ENCODE results near the gene ANTXR2.

The ANTXR2 gene

DNA sequence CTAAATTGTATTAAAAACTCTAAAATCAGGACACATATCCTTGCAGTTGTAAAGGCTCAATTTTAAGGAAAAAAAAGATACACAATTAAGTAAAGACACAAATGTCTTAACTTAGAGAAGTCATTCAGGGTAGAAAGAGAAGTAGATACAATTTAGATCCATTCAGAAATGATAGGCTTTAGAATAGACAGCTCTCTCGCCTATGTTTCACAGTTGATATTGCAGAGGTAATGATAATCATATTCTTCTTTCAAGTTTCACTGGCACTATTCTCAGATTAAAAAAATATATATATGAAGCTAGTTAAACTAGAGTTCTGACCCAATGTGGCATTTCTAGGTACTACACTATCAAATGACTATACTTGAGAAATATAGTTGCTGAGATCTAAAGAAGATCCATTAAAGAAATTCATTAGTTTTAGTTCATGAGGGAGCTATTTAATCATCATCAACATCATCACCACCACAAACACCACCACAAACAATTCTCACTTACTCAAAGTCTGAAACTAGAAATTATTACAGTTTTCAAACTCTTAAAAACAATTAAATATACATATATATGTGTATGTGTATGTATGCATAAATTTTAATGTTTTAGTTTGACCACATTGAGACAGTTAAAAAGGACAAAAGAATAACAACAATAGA lies 93.1 kb downstream of the ANTXR2 start:
- no peak for DNase-seq

DNA sequence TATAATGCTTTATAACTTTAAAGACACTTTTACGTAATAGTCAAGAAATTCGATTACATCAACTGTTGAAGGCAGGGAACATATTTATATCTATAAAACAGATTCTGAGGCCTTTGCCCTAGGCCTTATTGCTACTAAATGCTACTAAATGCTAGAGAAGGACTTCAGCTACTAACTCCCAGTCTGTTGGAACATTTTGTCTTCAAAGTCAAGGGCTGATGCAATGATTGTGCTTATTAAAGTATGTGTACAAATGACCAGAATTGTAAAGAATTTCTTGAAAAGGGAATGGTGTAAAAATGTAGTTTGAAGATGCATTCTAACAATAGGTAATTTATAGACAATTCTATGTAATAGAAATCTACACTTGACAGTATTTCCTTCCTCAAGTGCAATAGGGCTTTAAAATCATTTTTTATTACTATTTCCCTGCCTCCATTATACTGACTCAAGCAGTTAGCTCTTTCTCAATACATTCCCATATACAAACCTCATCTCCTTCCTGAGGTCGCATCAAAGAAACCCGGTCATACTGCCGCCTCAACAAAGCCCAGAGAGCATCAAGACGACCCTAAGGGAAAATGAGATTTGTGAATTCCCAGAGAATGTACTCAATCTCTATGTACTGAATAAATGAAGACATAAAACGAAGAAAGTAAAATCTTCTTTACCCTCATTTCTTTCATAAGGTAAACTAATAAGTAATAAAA lies 95.7 kb downstream of the ANTXR2 start:
- no peak for DNase-seq

DNA sequence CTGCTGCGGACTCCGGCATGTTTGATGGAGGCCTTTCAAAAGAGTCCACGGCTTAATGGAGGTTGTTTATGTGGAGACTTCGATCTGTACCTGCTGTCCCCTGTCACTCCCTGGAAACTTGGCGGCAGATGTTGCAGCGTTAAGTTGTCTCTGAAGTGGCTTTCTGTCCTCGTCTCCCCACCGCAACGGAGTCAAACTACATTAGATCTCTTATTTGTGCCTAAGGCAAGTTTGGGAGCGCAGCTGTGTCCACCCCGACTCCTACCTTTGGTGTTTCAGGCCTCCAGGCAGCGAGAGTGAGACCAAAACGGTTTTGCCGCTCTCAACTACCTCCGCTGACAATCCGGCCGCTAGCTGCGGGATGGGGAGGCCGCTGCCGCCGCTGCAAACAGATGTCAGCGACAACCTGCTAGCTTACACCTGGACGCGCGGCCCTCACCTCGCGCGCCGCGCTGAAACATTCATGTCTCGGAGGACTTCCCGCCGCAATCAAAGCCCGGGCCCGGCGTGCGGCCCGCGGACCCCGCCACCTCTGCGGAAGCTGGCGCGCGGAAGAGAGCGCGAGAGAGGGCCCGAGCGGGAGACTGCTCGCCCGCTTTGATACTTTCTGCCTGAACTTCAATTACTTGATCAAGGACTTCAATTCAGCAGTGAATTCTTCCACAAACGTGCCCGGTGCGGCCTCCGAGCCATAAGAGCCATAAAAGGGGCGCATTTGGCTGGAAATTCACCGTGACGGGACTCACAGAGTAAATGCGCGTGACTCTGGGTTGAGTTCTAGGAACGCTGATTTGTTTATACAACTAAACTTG lies 108.4 kb downstream of the ANTXR2 start:
- no peak for DNase-seq

DNA sequence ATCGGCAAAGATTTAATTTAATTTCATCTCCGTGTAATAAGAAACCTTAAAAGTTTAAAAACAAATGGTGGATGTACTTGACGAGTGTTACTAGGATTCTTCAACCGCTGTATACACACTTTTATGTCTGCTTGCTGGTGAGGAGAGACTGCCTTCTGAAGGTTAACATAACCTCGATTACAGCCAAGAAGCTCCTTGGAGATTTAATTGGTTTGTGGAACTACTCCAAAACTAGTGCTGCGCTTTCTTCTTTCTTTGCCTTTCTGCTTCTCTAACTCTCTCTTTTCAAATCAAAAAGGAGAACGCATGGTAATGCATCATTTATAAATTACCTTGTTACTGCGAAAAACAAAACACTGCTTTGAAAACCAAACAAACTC lies 109.0 kb downstream of the ANTXR2 start:
- DNase-seq, result no peak

DNA sequence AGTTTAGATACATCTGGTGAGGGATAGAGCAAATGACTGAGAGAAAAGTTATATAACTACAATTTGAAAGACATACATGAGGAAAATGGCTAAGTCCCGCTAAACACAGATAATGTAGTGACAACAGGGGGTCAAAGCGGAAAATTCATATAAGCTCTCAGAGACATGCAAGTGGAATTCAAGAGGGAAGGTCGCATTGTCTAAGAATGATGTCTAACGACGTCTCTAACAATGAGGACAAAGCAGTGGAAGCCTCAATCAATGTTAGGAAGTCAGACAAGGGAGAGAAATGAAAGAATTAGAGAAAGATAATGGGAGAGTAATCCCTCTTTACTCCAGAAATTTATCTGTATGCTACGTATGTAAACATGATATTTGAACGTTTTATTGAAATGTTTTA lies 113.4 kb downstream of the ANTXR2 start:
- DNase-seq, result no peak

DNA sequence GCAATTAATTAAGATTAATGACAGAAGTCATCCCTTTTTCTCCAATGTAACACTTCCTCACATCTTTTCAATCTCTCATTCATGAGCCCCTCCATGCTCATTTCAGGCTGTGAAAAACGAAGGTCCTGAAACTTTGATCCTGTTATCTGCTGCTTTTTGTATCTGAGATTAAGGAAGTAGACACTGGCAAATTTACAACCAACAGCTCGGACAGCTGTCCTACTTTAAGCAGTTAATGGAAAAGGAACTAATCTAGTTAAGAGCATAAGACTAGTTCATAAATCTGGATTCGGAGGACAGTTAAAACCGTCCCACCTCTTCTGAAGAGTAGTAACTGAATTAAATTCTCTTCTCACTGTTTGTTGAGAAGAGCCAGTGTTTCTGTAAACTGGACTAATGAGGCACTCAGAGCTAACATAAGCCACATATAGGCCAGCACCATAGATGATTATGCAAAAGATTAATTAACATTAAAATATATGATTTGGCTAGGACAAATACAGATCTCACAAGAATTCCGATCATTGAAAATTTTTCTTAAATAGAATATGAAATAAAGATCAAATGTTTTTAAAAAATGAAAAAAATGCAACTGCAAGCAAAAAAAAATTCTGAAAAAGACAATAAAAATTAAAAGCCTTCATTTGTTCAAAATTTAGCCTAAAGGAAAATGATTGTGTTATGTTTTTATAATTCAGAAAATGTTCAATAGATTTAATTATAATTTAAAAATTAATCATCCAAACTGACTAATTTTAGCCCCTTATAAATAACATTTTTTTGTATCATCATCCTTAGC lies 114.4 kb downstream of the ANTXR2 start:
- DNase-seq, result no peak

DNA sequence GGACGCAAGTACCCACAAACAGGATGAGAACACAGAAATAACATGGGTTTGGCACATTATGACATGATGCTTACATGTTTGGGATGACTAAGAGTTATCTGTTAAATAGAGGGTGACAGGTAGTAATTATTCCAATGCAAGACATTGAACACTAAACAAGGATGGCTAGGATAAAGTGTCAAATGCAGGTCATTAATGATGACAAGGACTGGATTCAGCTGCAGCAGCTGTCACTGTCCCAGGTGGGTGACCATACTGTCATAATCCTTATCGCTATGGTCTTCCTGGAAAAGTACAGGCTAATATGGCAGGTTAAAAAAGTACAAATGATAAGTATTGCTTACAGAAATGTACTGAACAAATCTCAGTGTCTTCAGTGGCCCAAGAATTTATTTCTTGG lies 123.9 kb downstream of the ANTXR2 start:
- no peak for DNase-seq

DNA sequence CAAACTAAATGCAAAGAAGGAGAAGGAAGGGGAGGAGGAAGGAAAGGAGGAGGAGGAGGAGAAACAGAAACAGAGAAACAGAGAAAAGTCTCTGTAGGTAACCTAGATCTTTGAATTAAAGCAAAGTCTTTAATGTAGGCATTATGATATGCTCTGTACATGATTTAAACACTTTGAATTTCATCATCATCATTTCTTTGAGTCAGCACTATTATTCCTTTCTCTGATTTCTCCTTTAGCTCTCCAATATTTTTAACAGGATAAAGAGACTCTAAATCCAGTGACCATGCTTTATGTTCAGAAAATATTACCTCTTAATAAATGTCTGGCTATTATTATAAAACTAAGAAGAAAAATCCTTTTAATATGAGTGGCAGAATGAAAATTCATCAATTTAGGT lies 124.3 kb downstream of the ANTXR2 start:
- DNase-seq, result no peak

DNA sequence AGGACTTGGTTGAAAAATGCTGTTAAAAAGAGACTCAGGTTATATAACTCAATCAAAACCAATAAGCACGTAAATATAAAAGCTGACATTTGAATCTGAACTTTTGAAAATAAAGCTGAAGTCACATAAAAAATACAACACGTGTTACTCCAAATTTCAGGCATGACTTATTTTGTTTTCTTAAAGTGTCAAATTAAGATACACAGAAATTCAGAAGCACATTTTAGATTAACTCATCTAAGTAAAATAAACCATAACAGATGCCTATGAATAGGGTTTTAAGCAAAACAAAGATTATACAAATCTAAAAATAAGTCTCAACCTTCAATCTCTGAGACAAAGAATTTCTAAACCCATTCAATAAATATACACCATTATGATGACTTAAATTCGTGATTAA lies 124.8 kb downstream of the ANTXR2 start:
- no peak for DNase-seq

DNA sequence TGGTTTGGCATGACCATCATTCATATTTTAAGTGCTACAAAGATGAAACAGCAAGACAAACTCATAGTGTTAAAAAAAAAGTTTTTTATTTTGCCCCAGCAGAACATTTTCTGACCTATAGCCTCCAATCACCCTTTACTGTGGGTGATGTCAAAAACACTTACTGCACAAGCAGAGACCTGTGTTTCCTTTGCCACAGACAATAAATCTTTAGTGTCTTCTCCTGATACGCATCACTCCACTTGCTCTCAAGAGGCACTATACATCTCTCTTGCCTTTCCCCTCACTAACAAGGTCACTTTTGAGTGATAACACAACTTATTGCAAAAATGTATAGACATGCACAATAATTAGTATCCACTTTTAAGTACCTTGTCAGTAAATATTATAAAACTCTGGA lies 125.6 kb downstream of the ANTXR2 start:
- DNase-seq, result no peak

DNA sequence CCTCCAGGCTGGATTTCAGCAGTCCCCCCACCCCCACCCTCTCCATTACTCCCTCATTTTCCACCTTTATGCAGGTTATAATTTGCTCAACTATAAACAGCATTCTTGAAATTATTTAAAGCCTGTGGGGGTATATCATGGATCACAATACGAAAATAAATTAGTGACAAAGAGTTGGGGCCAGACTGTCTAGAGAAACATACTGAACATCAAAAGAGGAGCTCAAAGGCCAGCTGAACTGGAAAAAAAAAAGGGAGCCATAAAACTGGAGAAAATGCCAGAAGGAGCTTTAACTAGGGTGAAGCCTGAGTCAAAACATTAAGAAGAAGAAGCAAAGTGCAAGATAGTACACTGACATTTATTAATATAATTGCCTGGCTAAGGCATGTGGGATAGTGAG lies 137.8 kb downstream of the ANTXR2 start:
- no peak for DNase-seq

DNA sequence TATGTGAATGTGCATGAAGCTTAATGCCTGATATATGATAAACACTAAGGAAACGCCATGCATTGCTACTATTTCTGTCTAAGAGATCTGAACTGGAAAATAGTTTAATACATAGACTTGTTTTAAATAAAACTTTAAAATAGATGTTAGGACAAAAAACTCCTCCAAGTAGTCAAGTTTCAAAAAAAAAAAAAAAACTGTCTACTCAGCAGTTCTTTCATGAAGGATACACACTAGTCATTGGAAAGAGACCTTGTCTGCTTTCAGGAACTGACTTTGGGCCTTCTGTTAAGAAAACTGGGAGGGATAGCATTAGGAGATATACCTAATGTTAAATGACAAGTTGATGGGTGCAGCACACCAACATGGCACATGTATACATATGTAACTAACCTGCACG lies 138.4 kb downstream of the ANTXR2 start:
- no peak for DNase-seq

DNA sequence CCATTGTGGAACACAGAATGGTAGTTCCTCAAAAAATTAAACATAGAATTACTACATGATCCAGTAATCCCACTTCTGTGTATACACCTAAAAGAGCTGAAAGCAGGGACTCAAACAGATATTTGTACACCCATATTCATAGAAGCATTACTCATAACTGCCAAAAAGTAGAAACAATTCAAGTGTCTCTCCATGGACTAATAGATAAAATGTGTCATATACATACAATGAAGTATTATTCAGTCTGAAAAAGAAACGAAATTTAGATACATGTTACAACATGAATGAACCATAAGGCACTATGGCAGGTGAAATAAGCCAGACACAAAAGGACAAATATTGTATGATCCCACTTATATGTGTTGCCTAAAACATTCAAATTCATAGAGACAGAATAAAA lies 145.1 kb downstream of the ANTXR2 start:
- DNase-seq, result no peak

DNA sequence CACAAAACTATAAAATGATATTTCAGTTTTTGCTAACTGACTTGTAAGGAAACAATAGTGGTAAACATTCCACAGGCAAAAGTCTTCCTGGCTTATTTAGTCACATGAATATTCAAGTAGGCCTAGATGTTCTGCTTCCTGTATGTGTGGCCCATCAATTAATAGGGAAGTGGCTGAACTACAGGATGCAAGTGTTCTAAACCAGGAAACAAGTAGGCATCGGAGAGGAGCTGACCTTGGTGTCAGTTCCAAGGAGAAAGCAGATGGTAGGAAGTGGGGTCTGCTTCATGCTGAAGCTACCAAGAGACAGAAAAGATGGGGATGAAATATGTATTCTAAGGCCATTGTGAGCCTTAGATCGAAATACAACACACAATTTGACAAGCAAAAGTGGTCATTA lies 149.7 kb downstream of the ANTXR2 start:
- DNase-seq, result no peak

DNA sequence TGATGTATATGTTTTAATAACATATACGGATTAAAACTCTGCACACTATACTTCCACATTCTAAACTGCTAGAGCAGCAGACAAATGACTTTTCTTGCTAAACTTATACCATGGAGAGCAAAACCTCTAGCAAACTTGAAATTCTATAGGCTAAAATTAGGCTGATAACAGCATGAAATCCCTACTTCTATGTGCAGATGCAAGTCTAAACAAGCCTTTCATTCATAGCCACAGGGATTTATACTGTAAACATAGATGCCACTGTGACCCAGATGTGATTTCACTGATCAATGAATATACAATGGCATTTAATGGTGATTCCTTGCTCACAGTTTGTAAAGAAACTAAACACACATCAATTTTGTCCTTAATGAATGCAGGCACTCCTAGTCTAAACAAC lies 151.0 kb downstream of the ANTXR2 start:
- no peak for DNase-seq

DNA sequence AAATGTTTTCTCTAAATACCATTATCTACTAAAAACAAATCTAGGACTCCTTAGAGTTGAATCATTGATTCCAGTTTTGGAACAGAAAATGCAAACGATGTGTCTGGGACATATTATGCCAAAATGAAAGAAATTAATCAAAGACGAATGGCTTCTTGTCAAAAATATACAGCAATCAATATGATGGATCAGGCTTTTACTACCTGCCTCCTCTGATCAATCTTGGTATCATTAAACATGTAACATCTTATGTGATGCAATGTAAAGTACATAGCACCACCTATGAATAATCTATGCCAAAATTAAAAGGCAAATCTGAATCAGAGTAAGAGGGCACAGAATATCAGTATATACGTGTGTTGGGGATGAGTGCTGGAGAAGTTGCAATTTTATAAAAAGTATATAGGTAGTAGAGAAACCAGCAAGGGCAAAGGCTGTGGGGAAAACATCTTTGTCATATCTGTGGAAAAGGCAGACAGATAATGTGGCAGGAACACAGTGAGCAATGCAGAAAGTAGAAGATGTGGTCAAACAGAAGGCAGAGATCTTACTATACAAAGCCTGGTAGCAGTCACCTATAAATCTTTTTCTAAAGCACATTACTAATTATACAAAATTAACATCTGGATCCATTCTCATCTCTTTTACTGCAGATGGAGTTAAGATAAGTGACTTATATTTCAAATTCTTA lies 152.7 kb downstream of the ANTXR2 start:
- DNase-seq, result no peak

DNA sequence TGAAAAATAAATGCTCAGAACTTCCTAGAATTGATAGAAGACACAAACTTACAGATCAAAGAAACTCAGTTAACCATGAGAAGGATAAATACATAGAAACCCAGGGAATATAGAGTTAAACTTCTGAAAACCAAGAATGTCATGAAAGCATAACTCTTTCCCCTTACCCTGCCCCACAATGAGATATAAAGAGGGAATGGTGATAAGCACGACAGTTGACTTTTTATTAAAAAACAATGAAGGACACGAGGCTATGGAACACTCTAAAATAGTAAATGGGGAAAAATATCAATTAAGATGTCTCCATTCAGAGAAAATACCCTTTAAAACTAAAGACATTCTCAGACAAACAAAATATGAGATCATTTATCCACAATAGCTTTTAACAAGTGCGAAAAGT lies 154.7 kb downstream of the ANTXR2 start:
- no peak for DNase-seq

DNA sequence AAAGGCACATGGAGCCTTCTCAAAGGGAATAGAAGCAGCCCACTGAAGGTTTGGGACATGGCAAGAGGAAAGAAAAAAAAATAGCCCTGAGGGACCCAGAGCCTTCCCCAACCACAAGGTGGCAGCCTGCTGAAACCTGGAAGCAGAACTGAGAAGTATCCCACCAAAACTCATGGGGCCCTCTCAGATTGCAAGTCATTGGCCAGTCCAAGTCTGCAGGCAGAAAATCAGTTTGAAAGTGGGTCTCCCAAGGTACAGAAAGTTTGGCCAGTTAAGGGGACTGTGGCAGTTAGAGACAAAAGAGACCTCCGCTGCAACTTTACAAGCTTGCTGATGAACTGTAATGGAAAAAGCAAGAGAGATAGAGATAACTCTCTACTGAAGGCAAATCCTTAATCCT lies 155.8 kb downstream of the ANTXR2 start:
- peak; percentile 51 for DNase-seq

DNA sequence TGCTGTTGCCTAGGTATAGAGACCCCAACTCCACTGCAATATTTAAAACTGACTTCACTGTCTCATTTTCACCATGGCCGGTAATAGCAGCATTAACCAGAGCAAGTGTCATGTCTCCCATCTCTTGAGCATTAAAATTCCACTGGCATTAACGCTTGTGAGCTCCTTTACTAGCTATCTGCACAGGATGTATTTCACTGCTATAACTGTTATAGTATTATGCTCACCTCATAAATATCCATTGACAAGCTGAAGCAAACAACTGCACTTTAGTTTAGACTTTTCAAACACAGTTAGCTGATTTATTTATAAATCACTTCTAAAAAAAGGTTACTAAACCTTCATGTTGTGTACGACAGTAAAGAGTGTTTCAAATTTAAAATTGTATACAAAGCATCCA lies 157.8 kb downstream of the ANTXR2 start:
- DNase-seq, result no peak

DNA sequence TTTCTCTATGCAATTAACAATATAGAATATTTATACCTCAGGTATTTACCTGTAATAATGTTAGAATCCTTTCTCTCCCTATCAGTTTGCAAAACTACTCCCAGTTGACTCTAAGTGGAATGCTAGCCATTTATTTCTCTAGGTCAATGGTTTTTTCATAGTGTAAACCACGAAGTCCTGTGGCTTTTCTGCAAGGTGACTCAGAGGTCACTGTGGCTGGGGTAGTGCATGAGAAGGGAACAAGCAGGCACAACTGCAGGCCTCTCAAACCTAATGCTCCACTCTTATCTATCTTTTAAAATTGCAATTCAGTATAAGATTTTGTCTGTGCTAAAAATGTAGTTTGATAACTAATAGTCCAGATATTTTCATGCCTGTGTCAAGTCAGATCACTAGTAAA lies 159.4 kb downstream of the ANTXR2 start:
- DNase-seq, result no peak

DNA sequence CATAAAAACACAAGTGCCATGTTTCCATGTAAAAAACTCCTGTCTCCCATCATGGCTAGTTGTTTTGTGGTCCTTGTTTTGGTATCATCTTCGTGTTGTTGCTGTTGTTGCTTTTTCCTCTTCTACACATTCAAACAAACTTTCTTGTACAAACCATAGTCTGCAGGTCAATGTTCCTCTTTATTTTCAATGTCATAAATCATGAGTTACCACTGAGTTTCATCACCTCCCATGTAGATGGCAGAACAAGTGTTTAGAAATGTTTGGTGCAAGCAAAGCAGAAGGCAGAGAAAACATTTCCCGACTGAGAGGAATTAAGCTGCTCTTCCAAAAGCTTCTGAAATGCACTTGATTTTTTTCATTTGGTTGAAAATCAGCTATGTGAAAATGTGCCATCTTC lies 166.0 kb downstream of the ANTXR2 start:
- no peak for DNase-seq

DNA sequence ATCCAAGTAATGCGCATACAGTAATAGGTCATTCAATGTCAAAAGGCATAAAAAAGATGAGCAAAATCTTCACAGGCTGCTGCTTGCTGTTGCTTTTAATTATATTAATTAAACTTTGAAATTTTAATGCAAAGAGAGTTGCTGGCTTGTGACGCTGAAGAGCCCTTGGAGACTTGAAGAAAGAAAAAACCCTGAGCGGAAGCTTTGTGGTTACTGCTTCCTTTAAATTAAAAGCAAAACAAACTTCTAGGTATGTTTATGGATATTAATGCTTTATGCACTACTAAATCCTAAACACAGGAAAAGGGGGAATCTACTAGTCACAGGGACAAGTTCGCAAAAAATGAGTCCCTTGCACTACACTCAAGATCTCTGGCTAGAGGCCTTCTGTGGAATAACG lies 166.7 kb downstream of the ANTXR2 start:
- no peak for DNase-seq

DNA sequence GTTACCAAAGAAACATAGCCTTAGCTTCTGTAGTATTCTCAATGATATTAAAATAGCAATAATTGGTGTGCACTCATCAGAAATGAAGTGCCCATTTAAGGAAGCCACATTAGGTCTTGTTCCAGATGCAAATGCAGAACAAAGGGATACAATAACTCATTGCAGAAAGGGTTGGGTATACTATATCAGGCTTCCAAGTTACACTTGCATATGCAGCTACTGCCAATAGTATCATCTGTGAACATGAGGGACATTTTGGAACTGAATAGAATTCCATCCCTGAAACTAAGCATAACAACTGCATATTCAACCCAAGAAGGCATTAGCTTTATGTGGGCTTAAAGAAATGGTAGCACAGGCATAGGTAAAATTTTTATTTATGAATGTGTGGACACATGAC lies 167.8 kb downstream of the ANTXR2 start:
- no peak for DNase-seq
